HL-60 (cell line): ENCODE results near the gene LIMK1.

ENCODE experiments used
- DNase-seq, 2 experiments: peaks; one replicate each; pipeline ENCODE4 v3.0.0-alpha.2; 2010 to 2020; ENCODE audit warnings: low read depth in 1 of 2, low spot score in 1 of 2
- H3K27ac ChIP-seq: fragments of 250-450 bp; sonication (Bioruptor Pico); replicated peaks from 2 replicates; pipeline ENCODE4 v1.5.1; 2020; ENCODE audit warnings: mild to moderate bottlenecking, moderate library complexity
- H3K27me3 ChIP-seq: fragments of 250-450 bp; sonication (Bioruptor Pico); 2 replicates; pipeline ENCODE4 v1.5.1; 2021; ENCODE audit warnings: mild to moderate bottlenecking, moderate library complexity; ENCODE audit not compliant: insufficient read depth, poor library complexity, severe bottlenecking
- H3K4me3 ChIP-seq: replicated peaks from 2 replicates; pipeline ENCODE4 v1.5.1; 2011; ENCODE audit warnings: mild to moderate bottlenecking, control low read depth, low read length; ENCODE audit not compliant: insufficient read depth
- CTCF ChIP-seq: IDR thresholded peaks from one replicate; pipeline ENCODE4 v1.5.1; 2011; ENCODE audit warnings: low read length, control low read depth, inconsistent platforms; ENCODE audit not compliant: insufficient read depth
- GABPA ChIP-seq: IDR thresholded peaks from 2 replicates; pipeline ENCODE4 v1.6.1; 2012; ENCODE audit warnings: low read depth
- POLR2AphosphoS5 ChIP-seq: IDR thresholded peaks from 2 replicates; pipeline ENCODE4 v1.6.1; 2012; ENCODE audit warnings: low read depth
- REST ChIP-seq: IDR thresholded peaks from 2 replicates; pipeline ENCODE4 v1.6.1; 2012; ENCODE audit warnings: low read depth; ENCODE audit not compliant: insufficient replicate concordance
- SPI1 ChIP-seq: IDR thresholded peaks from 2 replicates; pipeline ENCODE4 v1.6.1; 2012; ENCODE audit warnings: low read depth, mild to moderate bottlenecking, borderline replicate concordance

LIMK1 gene

DNA sequence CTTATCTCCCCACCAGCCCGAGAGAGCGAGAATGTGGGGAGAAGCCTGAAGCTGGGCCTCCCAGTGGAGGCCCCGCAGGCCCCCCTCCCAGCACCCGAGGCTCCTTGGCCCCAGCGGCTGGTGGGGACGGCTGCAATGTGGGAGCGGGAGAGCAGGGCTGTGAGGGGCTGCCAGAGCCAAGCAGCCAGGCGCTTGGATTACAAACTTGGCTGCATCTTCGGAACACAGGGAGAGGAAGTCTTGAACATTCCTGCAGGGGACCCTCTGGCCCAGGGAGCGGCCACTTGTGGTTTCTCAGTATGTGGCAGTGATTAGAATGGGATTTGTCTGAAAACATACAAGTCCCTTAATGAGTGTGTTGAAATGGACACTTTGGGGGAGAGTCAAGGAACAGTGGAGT lies 32.4 kb upstream of the LIMK1 start:
- Histone ChIP-seq H3K4me3 (no peak overlapping the region), H3K27me3 (no peaks in the 10 kb centered on the region), H3K27ac (no peak overlapping the region)
- TF ChIP-seq SPI1 (no peak), REST (no peak), GABPA (no peak), CTCF (no peak), POLR2AphosphoS5 (no peak)
- DNase-seq = no peak

DNA sequence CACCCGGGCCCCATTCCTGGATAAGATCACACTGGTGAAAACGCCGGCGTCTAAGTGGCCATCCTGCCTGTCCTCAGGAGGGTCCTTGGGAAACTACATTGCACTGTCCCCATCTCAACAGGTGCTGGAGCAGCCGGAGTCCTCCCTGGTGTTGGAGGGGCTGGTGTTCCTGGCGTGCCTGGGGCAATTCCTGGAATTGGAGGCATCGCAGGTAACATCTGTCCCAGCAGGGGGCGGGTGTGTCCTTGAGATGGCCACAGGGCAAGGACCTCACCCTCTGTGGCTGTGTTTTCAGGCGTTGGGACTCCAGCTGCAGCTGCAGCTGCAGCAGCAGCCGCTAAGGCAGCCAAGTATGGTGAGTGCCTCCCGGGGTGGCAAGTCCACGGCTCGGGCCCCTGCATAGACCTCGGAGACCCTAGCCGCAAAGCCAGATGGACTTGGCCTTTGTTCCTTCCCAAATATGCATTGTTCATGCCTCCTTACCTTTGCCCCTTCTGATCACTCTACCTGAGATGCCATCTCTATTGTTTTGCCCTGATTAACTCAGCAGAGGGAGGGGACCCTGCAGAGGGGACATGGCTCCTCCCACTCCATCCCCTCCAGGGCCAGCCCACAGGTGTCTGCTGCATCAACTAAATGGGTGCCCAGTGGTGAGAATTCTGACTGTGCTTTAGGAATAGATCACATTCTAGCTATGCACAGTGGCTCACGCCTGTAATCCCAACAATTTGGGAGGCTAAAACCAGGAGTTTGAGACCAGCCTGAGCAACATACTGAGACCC lies 31.8 kb upstream of the LIMK1 start:
- no peak overlapping the region for H3K4me3 ChIP-seq
- H3K27ac ChIP-seq = no peak overlapping the region
- no peak for TF ChIP-seq GABPA
- TF ChIP-seq REST = no peak
- TF ChIP-seq CTCF = no peak
- TF ChIP-seq POLR2AphosphoS5 = no peak
- no peak for TF ChIP-seq SPI1
- DNase-seq = peak in 1 of 2 experiments; percentile 15
- H3K27me3 ChIP-seq = no peaks in the 10 kb centered on the region

- Histone ChIP-seq H3K27me3 (no peaks in the 10 kb centered on the region), H3K27ac (no peak overlapping the region), H3K4me3 (no peak overlapping the region)
- no peak for DNase-seq
- TF ChIP-seq CTCF (no peak), REST (no peak)
Measured at GRCh38 chr7:74052628-74053027, 31.0 kb upstream of the LIMK1 start.
